DOHH2 (cell line): Measurements from ENCODE around the gene PLA2G4E.

Experiments used
- EZH2phosphoT487 ChIP-seq: fragments of 200-600 bp; sonication (generic); IDR thresholded peaks from 2 replicates; pipeline ENCODE4 v1.6.1; 2017; ENCODE audit warnings: borderline replicate concordance, mild to moderate bottlenecking, antibody characterized with exemption, low read length, moderate library complexity, mixed read lengths
- TF ChIP-seq, protein P1 (sequence below): fragments of 200-600 bp; sonication (generic); IDR thresholded peaks from one replicate; pipeline ENCODE4 v1.5.1; 2014; ENCODE audit warnings: antibody characterized with exemption, mild to moderate bottlenecking, low read depth, low read length; ENCODE audit not compliant: poor library complexity, severe bottlenecking

DNA sequence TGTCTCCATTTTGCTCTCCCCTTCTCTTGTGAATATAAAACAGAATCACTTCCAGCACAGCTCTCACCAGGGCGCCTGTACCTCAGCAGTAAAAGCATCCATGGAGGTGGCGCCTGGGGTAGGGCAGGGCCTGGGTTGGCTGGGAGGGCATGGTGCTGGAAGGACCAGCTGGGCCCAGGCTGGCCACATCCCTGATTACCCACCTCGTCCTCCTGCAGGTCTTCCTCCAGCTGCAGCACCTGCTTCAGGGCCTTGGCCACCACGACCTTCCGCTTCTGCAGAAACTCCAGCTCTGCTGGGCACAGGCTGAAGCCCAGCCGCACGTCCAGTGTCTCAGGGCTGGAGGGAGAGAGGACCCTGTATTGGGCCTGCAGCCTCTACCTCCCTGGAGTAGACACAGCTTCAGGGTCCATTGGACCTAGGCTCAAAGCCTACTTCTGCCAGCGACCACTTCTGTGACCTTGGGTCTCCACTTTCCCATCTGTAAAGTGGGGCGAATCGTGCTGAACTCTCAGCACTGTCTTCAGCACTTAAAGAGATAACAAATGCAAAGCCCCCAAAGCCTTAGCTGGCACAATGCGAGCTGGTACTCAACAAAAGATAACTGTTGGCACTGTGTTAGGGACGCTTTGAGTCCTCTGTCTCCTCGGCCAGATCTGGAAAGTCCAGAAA lies 23.8 kb downstream of the PLA2G4E start:
- TF ChIP-seq, protein P1, sequence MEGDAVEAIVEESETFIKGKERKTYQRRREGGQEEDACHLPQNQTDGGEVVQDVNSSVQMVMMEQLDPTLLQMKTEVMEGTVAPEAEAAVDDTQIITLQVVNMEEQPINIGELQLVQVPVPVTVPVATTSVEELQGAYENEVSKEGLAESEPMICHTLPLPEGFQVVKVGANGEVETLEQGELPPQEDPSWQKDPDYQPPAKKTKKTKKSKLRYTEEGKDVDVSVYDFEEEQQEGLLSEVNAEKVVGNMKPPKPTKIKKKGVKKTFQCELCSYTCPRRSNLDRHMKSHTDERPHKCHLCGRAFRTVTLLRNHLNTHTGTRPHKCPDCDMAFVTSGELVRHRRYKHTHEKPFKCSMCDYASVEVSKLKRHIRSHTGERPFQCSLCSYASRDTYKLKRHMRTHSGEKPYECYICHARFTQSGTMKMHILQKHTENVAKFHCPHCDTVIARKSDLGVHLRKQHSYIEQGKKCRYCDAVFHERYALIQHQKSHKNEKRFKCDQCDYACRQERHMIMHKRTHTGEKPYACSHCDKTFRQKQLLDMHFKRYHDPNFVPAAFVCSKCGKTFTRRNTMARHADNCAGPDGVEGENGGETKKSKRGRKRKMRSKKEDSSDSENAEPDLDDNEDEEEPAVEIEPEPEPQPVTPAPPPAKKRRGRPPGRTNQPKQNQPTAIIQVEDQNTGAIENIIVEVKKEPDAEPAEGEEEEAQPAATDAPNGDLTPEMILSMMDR = no peak
- no peak for TF ChIP-seq EZH2phosphoT487
